HCT116 (cell line): ENCODE results near the gene BRWD1. TPM values are rescaled to one million over a fixed set of nuclear protein-coding genes. Genes with fewer than 3 reads are reported as not detected.

Source experiments
- ATAC-seq: fragments of 200-7000 bp; cut with Tn5 transposase; 2 replicates; pipeline ENCODE4 v1.9.1; 2020; ENCODE audit warnings: mild to moderate bottlenecking, moderate library complexity
- BruUV-seq: library from RNA; stranded (reverse); fragments of 400-500 nt; replicated peaks from 2 replicates; lab custom pipeline; 2021; lab: Mats Ljungman, UMichigan
- CTCF ChIA-PET: fragments of 300-600 bp; sonication (Branson Sonifier 250); formaldehyde crosslinking; loops from one replicate; lab custom pipeline; 2021; ENCODE audit warnings: antibody characterized with exemption; lab: Charles Lee
- POLR2A ChIA-PET: fragments of 300-600, 350-600 bp; sonication (Branson Sonifier 250); formaldehyde crosslinking; loops from one replicate; lab custom pipeline; 2021; ENCODE audit warnings: antibody characterized with exemption; lab: Charles Lee
- RAD21 ChIA-PET, 2 experiments: fragments of 300-600 bp; sonication (Branson Sonifier 250); formaldehyde crosslinking; loops; one replicate each; lab custom pipeline; 2023; ENCODE audit warnings: low total read pairs in 2 of 2; ENCODE audit not compliant: uncharacterized antibody in 2 of 2, unreplicated experiment in 2 of 2, low non-redundant PET in 1 of 2; lab: Charles Lee
- DNase-seq: peaks from one replicate; pipeline ENCODE4 v3.0.0-alpha.2; 2010; ENCODE audit warnings: low read depth, low spot score
- H2AFZ ChIP-seq: fragments of 200-600 bp; shearing (Covaris generic), sonication (generic); 2 replicates; pipeline ENCODE4 v1.6.1; 2017; ENCODE audit warnings: low read depth, mixed run types, mixed read lengths, antibody characterized with exemption, low read length; ENCODE audit not compliant: poor library complexity, severe bottlenecking
- H3K27ac ChIP-seq: 2 replicates; pipeline ENCODE4 v1.5.1; 2012; ENCODE audit warnings: low read depth, low read length
- H3K27me3 ChIP-seq: fragments of 200-600 bp; sonication (generic); 2 replicates; pipeline ENCODE4 v1.6.1; 2016; ENCODE audit warnings: mixed run types, low read length, mixed read lengths; ENCODE audit not compliant: insufficient read depth
- H3K36me3 ChIP-seq, 2 experiments: fragments of 200-500 bp in 1 of 2; fragments of 200-600 bp in 1 of 2; sonication (Bioruptor generic) in 1 of 2; sonication (generic) in 1 of 2; 2 replicates each; pipeline versions ENCODE4 v1.5.1 to v1.6.1; 2014 to 2016; ENCODE audit warnings: low read length in 2 of 2, inconsistent platforms in 1 of 2, mixed read lengths in 1 of 2, mixed run types in 1 of 2; ENCODE audit not compliant: insufficient read depth in 2 of 2, control insufficient read depth in 1 of 2
- H3K4me1 ChIP-seq, 2 experiments: fragments of 200-600 bp in 1 of 2; sonication (generic) in 1 of 2; 2 replicates each; pipeline versions ENCODE4 v1.5.1 to v1.6.1; 2012 to 2017; ENCODE audit warnings: low read length in 2 of 2, inconsistent platforms in 1 of 2, mild to moderate bottlenecking in 1 of 2, mixed read lengths in 1 of 2, mixed run types in 1 of 2, moderate library complexity in 1 of 2; ENCODE audit not compliant: insufficient read depth in 2 of 2, control insufficient read depth in 1 of 2
- H3K4me2 ChIP-seq: fragments of 200-600 bp; sonication (generic); 2 replicates; pipeline ENCODE4 v1.6.1; 2017; ENCODE audit warnings: mixed run types, low read length, mixed read lengths
- H3K4me3 ChIP-seq, 2 experiments: fragments of 200-600 bp in 1 of 2; sonication (generic) in 1 of 2; replicated peaks in 1 of 2; 2 replicates each; pipeline ENCODE4 v1.5.1; 2011 to 2016; ENCODE audit warnings: low read length in 2 of 2, control low read depth in 1 of 2, low read depth in 1 of 2, mild to moderate bottlenecking in 1 of 2, mixed read lengths in 1 of 2, mixed run types in 1 of 2
- H3K79me2 ChIP-seq: fragments of 200-600 bp; sonication (generic); 2 replicates; pipeline ENCODE4 v1.6.1; 2017; ENCODE audit warnings: mild to moderate bottlenecking, mixed run types, low read length, moderate library complexity, mixed read lengths; ENCODE audit not compliant: insufficient read depth
- H3K9ac ChIP-seq: fragments of 200-600 bp; sonication (generic); 2 replicates; pipeline ENCODE4 v1.6.1; 2016; ENCODE audit warnings: low read length, mixed read lengths
- H3K9me2 ChIP-seq: fragments of 200-600 bp; sonication (generic), shearing (Covaris generic); 2 replicates; pipeline ENCODE4 v1.6.1; 2017; ENCODE audit warnings: mixed run types, mild to moderate bottlenecking, moderate library complexity; ENCODE audit not compliant: insufficient read depth
- H3K9me3 ChIP-seq, 2 experiments: fragments of 200-500 bp in 1 of 2; fragments of 200-600 bp in 1 of 2; sonication (Bioruptor generic) in 1 of 2; sonication (generic) in 1 of 2; 2 replicates each; pipeline ENCODE4 v1.6.1; 2014 to 2017; ENCODE audit warnings: low read length in 2 of 2, mixed read lengths in 2 of 2, inconsistent platforms in 1 of 2, low read depth in 1 of 2, mild to moderate bottlenecking in 1 of 2, mixed run types in 1 of 2, moderate library complexity in 1 of 2; ENCODE audit not compliant: control insufficient read depth in 1 of 2, insufficient read depth in 1 of 2
- H4K20me1 ChIP-seq: fragments of 200-600 bp; sonication (generic), shearing (Covaris generic); 2 replicates; pipeline ENCODE4 v1.6.1; 2017; ENCODE audit warnings: mixed run types, mild to moderate bottlenecking, moderate library complexity; ENCODE audit not compliant: insufficient read depth
- ATF3 ChIP-seq: IDR thresholded peaks from 2 replicates; pipeline ENCODE4 v1.6.1; 2012
- CTCF ChIP-seq, 3 experiments: fragments of 200-600 bp in 1 of 3; sonication (generic) in 1 of 3; IDR thresholded peaks in 2 of 3; conservative IDR thresholded peaks in 1 of 3; 2 replicates each; pipeline ENCODE4 v1.5.1; 2012 to 2017; ENCODE audit warnings: low read depth in 2 of 3, low read length in 2 of 3, antibody characterized with exemption in 1 of 3, borderline replicate concordance in 1 of 3, control low read depth in 1 of 3, mild to moderate bottlenecking in 1 of 3, mixed read lengths in 1 of 3, mixed run types in 1 of 3, moderate library complexity in 1 of 3; ENCODE audit not compliant: insufficient read depth in 1 of 3
- FOSL1 ChIP-seq: IDR thresholded peaks from 2 replicates; pipeline ENCODE4 v1.6.1; 2012; ENCODE audit warnings: low read depth
- MAX ChIP-seq: IDR thresholded peaks from 2 replicates; pipeline ENCODE4 v1.6.1; 2012
- intact Hi-C: fragments of 100-400 bp; cut with micrococcal nuclease; formaldehyde crosslinking; loops from 2 replicates; pipeline ENCODE4 v1.10.0; 2022
- total RNA-seq: library from RNA; stranded (reverse); gene quantifications from one replicate; pipeline ENCODE4 v1.2.1, GENCODE V29; 2021; ENCODE audit not compliant: unreplicated experiment

Gene BRWD1
- total RNA-seq, 1 experiment from 2014 or later = 33.1 TPM

GRCh38 chr21:39232861-39233291 is 80.6 kb downstream of the BRWD1 start:
- Histone ChIP-seq H2AFZ (no peak overlapping the region), H3K4me2 (no peak overlapping the region), H3K4me3 (no peak overlapping the region), H3K27me3 (no peaks in the 10 kb centered on the region), H3K9ac (no peak overlapping the region), H3K9me3 (no peaks in the 10 kb centered on the region), H3K9me2 (no peaks in the 10 kb centered on the region), H3K4me1 (no peaks in the 10 kb centered on the region), H3K36me3 (peaks cover 17 to 25% of the 10 kb centered on the region in 2 experiments; a peak in 3 of 4 replicates), H3K79me2 (peaks cover 10% of the 10 kb centered on the region), H3K27ac (no peak overlapping the region), H4K20me1 (no peaks in the 10 kb centered on the region)
- POLR2A ChIA-PET = no interaction called here
- RAD21 ChIA-PET = no interaction called here
- CTCF ChIA-PET = no interaction called here
- intact Hi-C loops = no loop called here
- TF ChIP-seq FOSL1 = no peak
- no peak for TF ChIP-seq MAX
- TF ChIP-seq ATF3 = no peak
- TF ChIP-seq CTCF (IDR thresholded peaks at IDR 0.05 in 2 of 3, conservative IDR thresholded peaks at IDR 0.05 in 1 of 3; ENCODE audit: borderline replicate concordance in 1 of 3, insufficient read depth in 1 of 3, low read depth in 2 of 3, low read length in 2 of 3) = no peak
- no peak for DNase-seq
- BruUV-seq = no TSS peak
- ATAC-seq = no peak

- Histone ChIP-seq H3K79me2 (peaks cover 7% of the 10 kb centered on the region), H3K36me3 (peaks cover 10 to 13% of the 10 kb centered on the region in 2 experiments; a peak in 3 of 4 replicates), H3K9me2 (no peaks in the 10 kb centered on the region), H3K9ac (no peak overlapping the region), H2AFZ (no peak overlapping the region), H3K4me3 (no peak overlapping the region), H3K4me2 (no peak overlapping the region), H3K27ac (no peak overlapping the region), H3K9me3 (no peaks in the 10 kb centered on the region), H3K27me3 (no peaks in the 10 kb centered on the region), H4K20me1 (no peaks in the 10 kb centered on the region), H3K4me1 (no peaks in the 10 kb centered on the region)
- ATAC-seq = no peak
- no TSS peak for BruUV-seq
- CTCF ChIA-PET = no interaction called here
- TF ChIP-seq MAX (no peak), FOSL1 (no peak)
- intact Hi-C loops = no loop called here
- no peak for DNase-seq
- RAD21 ChIA-PET = no interaction called here
- POLR2A ChIA-PET = no interaction called here
These were observed 88.5 kb downstream of the BRWD1 start for GRCh38 chr21:39224930-39225329.
